ENCODE measurements around the gene TMEM187. TPM values are rescaled to one million over a fixed set of nuclear protein-coding genes. Genes with fewer than 3 reads are reported as not detected.

Gene TMEM187
- total RNA-seq, 1 donor from 2014 or later, result 8.6 TPM

GRCh38 chrX:154019061-154019621, 46.6 kb downstream of the TMEM187 start:
- intact Hi-C loops (cut with DNase I), result no loop called here

GRCh38 chrX:154019633-154020528, 47.3 kb downstream of the TMEM187 start, which contains the start of gene IRAK1:
TSS of gene IRAK1 (minus strand) at chrX:154019902. CDS start at chrX:154019812, 90 bp downstream.
- intact Hi-C loops (cut with DNase I), result no loop called here
- H3K4me1 ChIP-seq, result peaks cover 27% of the 10 kb centered on the region
- TF ChIP-seq POLR2A (IDR thresholded peaks at IDR 0.05) (peak in 1 of 2 donors; percentile 38), POLR2AphosphoS5 (IDR thresholded peaks at IDR 0.05; ENCODE audit: insufficient read depth in 1 of 2, low read depth in 1 of 2) (peak in 1 of 2 donors; percentile 25), CTCF (IDR thresholded peaks at IDR 0.05) (no peak)
- no peak for DNase-seq (ENCODE audit: extremely low spot score in 2 of 2)
- peak within 1 kb of the TSS; percentile 86 for H3K27ac ChIP-seq
- no peaks in the 10 kb centered on the region for H3K27me3 ChIP-seq
- peak within 1 kb of the TSS; percentile 57 to 61 for H3K4me3 ChIP-seq
- peaks cover 0 to 15% of the 10 kb centered on the region in 2 donors for H3K36me3 ChIP-seq
- no peaks in the 10 kb centered on the region for H3K9me3 ChIP-seq

More at GRCh38 chrX:154019061-154019621, 46.6 kb downstream of the TMEM187 start:
- Histone ChIP-seq H3K27me3 (no peaks in the 10 kb centered on the region), H3K36me3 (peaks cover 0 to 15% of the 10 kb centered on the region in 2 donors), H3K4me3 (peak overlapping the region; percentile 57 to 61), H3K4me1 (peaks cover 27% of the 10 kb centered on the region), H3K27ac (peak overlapping the region; percentile 84), H3K9me3 (no peaks in the 10 kb centered on the region)
- DNase-seq (ENCODE audit: extremely low spot score in 2 of 2), result no peak
- TF ChIP-seq CTCF (IDR thresholded peaks at IDR 0.05) (no peak), POLR2AphosphoS5 (IDR thresholded peaks at IDR 0.05; ENCODE audit: insufficient read depth in 1 of 2, low read depth in 1 of 2) (no peak), POLR2A (IDR thresholded peaks at IDR 0.05) (no peak)

GRCh38 chrX:154020536-154021115, 48.1 kb downstream of the TMEM187 start:
- Histone ChIP-seq H3K27me3 (no peaks in the 10 kb centered on the region), H3K9me3 (no peaks in the 10 kb centered on the region), H3K27ac (peak overlapping the region; percentile 86), H3K4me3 (peak overlapping the region; percentile 55 to 61), H3K36me3 (peaks cover 0 to 15% of the 10 kb centered on the region in 2 donors), H3K4me1 (peaks cover 27% of the 10 kb centered on the region)
- DNase-seq (ENCODE audit: extremely low spot score in 2 of 2), result no peak
- intact Hi-C loops (cut with DNase I), result no loop called here
- TF ChIP-seq POLR2AphosphoS5 (IDR thresholded peaks at IDR 0.05; ENCODE audit: insufficient read depth in 1 of 2, low read depth in 1 of 2) (no peak), POLR2A (IDR thresholded peaks at IDR 0.05) (no peak), CTCF (IDR thresholded peaks at IDR 0.05) (no peak)

- H3K27me3 ChIP-seq, result no peaks in the 10 kb centered on the region
- TF ChIP-seq CTCF (IDR thresholded peaks at IDR 0.05), result no peak
- no peak for DNase-seq (ENCODE audit: extremely low spot score in 2 of 2)
- intact Hi-C loops (cut with DNase I), result no loop called here
- peak overlapping the region in 1 of 2 donors; percentile 61 for H3K4me3 ChIP-seq
- H3K4me1 ChIP-seq, result peaks cover 27% of the 10 kb centered on the region
- peak overlapping the region; percentile 86 for H3K27ac ChIP-seq
- H3K36me3 ChIP-seq, result peaks cover 0 to 12% of the 10 kb centered on the region in 2 donors
- no peaks in the 10 kb centered on the region for H3K9me3 ChIP-seq
Observed at GRCh38 chrX:154021131-154021611, 48.6 kb downstream of the TMEM187 start.
